ENCODE results near the gene RPS19BP1. TPM values are rescaled to one million over a fixed set of nuclear protein-coding genes. Genes with fewer than 3 reads are reported as not detected.

RPS19BP1 gene
- total and polyA plus RNA-seq, 2 donors (not counting 1 experiment from before 2014, with no cell fraction given) = 60.3 to 74.8 TPM

- Histone ChIP-seq H3K4me3 (ENCODE audit: control extremely low read depth in 1 of 5, extremely low read depth in 1 of 5, insufficient read depth in 1 of 5, low read depth in 2 of 5, low read length in 4 of 5) (no peak overlapping the region), H3K4me1 (ENCODE audit: control insufficient read depth in 2 of 2, insufficient read depth in 2 of 2, low read length in 2 of 2) (peaks cover 8 to 16% of the 10 kb centered on the region in 2 donors), H3K27me3 (replicated peaks in 1 of 4; ENCODE audit: control extremely low read depth in 1 of 4, control insufficient read depth in 3 of 4, insufficient read depth in 4 of 4, low read length in 3 of 4) (peaks cover 0 to 51% (median 25%) of the 10 kb centered on the region in 4 experiments), H3K79me2 (ENCODE audit: control insufficient read depth, insufficient read depth, low read length) (no peaks in the 10 kb centered on the region), H3K9me3 (ENCODE audit: control extremely low read depth in 1 of 3, control insufficient read depth in 2 of 3, insufficient read depth in 1 of 3, low read length in 2 of 3) (peaks cover 0 to 3% (median 0%) of the 10 kb centered on the region in 3 donors), H3K4me2 (replicated peaks; ENCODE audit: low read depth, low read length, poor library complexity, severe bottlenecking) (no peak overlapping the region), H3K9ac (ENCODE audit: low read length) (no peak overlapping the region), H3K36me3 (replicated peaks in 1 of 2; ENCODE audit: control extremely low read depth in 1 of 2, control insufficient read depth in 1 of 2, extremely low read depth in 1 of 2, insufficient read depth in 2 of 2, low read length in 1 of 2) (no peaks in the 10 kb centered on the region), H4K20me1 (ENCODE audit: control insufficient read depth, insufficient read depth, low read length, poor library complexity, severe bottlenecking) (no peaks in the 10 kb centered on the region), H3K27ac (ENCODE audit: low read length in 2 of 2) (no peak overlapping the region), H2AFZ (ENCODE audit: insufficient read depth, low read depth, low read length, poor library complexity, severe bottlenecking) (no peak overlapping the region)
- Mint-ChIP-seq H3K4me3 (no peak overlapping the region), H3K27ac (no peak overlapping the region), H3K27me3 (peaks cover 39% of the 10 kb centered on the region), H3K4me1 (peaks cover 10% of the 10 kb centered on the region), H3K9me3 (ENCODE audit: insufficient read depth) (no peaks in the 10 kb centered on the region)
- intact Hi-C loops (cut with micrococcal nuclease) = no loop called here
- ChIA-PET CTCF (interaction anchor here (0.7 to 7.6 kb wide), 4 partner anchors 31 to 465 kb away, joined by 3 to 68 read pairs (median 4); no protein-coding TSS in a partner anchor), POLR2A (interaction anchor here (0.8 kb wide), 1 partner anchor 465 kb away, joined by 3 read pairs; no protein-coding TSS in a partner anchor)
- peak; percentile 39 for TF ChIP-seq CTCF (IDR thresholded peaks at IDR 0.05)
- TF ChIP-seq EZH2 (IDR thresholded peaks at IDR 0.05; ENCODE audit: borderline replicate concordance, insufficient read depth, low read depth, low read length, poor library complexity, severe bottlenecking) = no peak
- 60% methylated on average over 1 of the region's 11 CpGs for WGBS (ENCODE audit: insufficient coverage)
- no peak for ATAC-seq (ENCODE audit: low read depth)
- no peak for DNase-seq
Measured at GRCh38 chr22:39559456-39560105, 27.0 kb upstream of the RPS19BP1 start.

DNA sequence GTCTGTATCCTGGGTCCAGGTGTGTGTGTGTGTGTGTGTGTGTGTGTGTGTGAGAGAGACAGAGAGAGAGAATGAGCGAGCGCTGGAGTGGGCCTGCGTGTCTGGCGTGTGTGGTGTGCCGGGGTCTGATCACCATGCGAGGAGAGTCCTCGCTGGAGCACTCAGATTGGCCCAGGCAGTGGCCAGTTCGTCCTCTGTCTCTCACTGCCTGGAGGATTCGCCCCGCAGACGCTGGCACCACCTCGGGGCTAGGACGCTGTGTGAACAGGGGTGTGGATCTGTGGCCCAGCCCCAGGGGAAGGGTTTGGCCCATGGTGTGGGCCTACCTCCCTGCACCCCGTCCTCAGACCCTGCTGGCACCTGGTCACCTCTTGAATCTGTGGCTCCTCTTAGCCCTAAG is 26.4 kb upstream of the RPS19BP1 start:
- H3K36me3 ChIP-seq (replicated peaks in 1 of 2; ENCODE audit: control extremely low read depth in 1 of 2, control insufficient read depth in 1 of 2, extremely low read depth in 1 of 2, insufficient read depth in 2 of 2, low read length in 1 of 2) = no peaks in the 10 kb centered on the region
- H3K27me3 ChIP-seq (replicated peaks in 1 of 4; ENCODE audit: control extremely low read depth in 1 of 4, control insufficient read depth in 3 of 4, insufficient read depth in 4 of 4, low read length in 3 of 4) = peaks cover 0 to 57% (median 27%) of the 10 kb centered on the region in 4 experiments
- Mint-ChIP-seq H3K27ac (no peak overlapping the region), H3K9me3 (ENCODE audit: insufficient read depth) (no peaks in the 10 kb centered on the region), H3K4me3 (peak overlapping the region; percentile 12), H3K4me1 (peaks cover 10% of the 10 kb centered on the region), H3K27me3 (peaks cover 45% of the 10 kb centered on the region)
- H3K4me1 ChIP-seq (ENCODE audit: control insufficient read depth in 2 of 2, insufficient read depth in 2 of 2, low read length in 2 of 2) = peaks cover 8 to 16% of the 10 kb centered on the region in 2 donors
- H3K9ac ChIP-seq (ENCODE audit: low read length) = no peak overlapping the region
- CTCF ChIA-PET = interaction anchor here (0.7 to 7.6 kb wide), 4 partner anchors 31 to 465 kb away, joined by 3 to 68 read pairs (median 4); no protein-coding TSS in a partner anchor
- WGBS (ENCODE audit: insufficient coverage) = 92% methylated on average over 14 of the region's 14 CpGs
- intact Hi-C loops (cut with micrococcal nuclease) = no loop called here
- H3K4me2 ChIP-seq (replicated peaks; ENCODE audit: low read depth, low read length, poor library complexity, severe bottlenecking) = no peak overlapping the region
- DNase-seq (no peak), ATAC-seq (ENCODE audit: low read depth) (no peak)
- no peaks in the 10 kb centered on the region for H3K79me2 ChIP-seq (ENCODE audit: control insufficient read depth, insufficient read depth, low read length)
- POLR2A ChIA-PET = interaction anchor here (0.7 to 0.9 kb wide), 2 partner anchors 22 to 885 kb away, joined by 3 to 4 read pairs; no protein-coding TSS in a partner anchor
- H2AFZ ChIP-seq (ENCODE audit: insufficient read depth, low read depth, low read length, poor library complexity, severe bottlenecking) = no peak overlapping the region
- H4K20me1 ChIP-seq (ENCODE audit: control insufficient read depth, insufficient read depth, low read length, poor library complexity, severe bottlenecking) = no peaks in the 10 kb centered on the region
- H3K9me3 ChIP-seq (ENCODE audit: control extremely low read depth in 1 of 3, control insufficient read depth in 2 of 3, insufficient read depth in 1 of 3, low read length in 2 of 3) = peaks cover 0 to 3% (median 0%) of the 10 kb centered on the region in 3 donors
- H3K27ac ChIP-seq (ENCODE audit: low read length in 2 of 2) = no peak overlapping the region
- TF ChIP-seq EZH2 (IDR thresholded peaks at IDR 0.05; ENCODE audit: borderline replicate concordance, insufficient read depth, low read depth, low read length, poor library complexity, severe bottlenecking) (no peak), CTCF (IDR thresholded peaks at IDR 0.05) (no peak)
- no peak overlapping the region for H3K4me3 ChIP-seq (ENCODE audit: control extremely low read depth in 1 of 5, extremely low read depth in 1 of 5, insufficient read depth in 1 of 5, low read depth in 2 of 5, low read length in 4 of 5)

Measured in B cell (primary cell).